ENCODE results near the gene SH2B3.

GRCh38 chr12:111454311-111454710, 48.6 kb downstream of the SH2B3 start:
- TF ChIP-seq, protein P1, sequence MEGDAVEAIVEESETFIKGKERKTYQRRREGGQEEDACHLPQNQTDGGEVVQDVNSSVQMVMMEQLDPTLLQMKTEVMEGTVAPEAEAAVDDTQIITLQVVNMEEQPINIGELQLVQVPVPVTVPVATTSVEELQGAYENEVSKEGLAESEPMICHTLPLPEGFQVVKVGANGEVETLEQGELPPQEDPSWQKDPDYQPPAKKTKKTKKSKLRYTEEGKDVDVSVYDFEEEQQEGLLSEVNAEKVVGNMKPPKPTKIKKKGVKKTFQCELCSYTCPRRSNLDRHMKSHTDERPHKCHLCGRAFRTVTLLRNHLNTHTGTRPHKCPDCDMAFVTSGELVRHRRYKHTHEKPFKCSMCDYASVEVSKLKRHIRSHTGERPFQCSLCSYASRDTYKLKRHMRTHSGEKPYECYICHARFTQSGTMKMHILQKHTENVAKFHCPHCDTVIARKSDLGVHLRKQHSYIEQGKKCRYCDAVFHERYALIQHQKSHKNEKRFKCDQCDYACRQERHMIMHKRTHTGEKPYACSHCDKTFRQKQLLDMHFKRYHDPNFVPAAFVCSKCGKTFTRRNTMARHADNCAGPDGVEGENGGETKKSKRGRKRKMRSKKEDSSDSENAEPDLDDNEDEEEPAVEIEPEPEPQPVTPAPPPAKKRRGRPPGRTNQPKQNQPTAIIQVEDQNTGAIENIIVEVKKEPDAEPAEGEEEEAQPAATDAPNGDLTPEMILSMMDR (IDR thresholded peaks at IDR 0.05; ENCODE audit: low read depth, low read length, poor library complexity, severe bottlenecking), result no peak
- no peak for TF ChIP-seq EZH2phosphoT487 (IDR thresholded peaks at IDR 0.05; ENCODE audit: borderline replicate concordance, low read length)

Data from DOHH2 (cell line).